GM18526 (cell line): ENCODE data around the gene DPF3.

ENCODE experiments used
- POLR2A ChIP-seq: IDR thresholded peaks from 3 replicates; pipeline ENCODE4 v1.6.1; 2011; ENCODE audit not compliant: insufficient read length; ENCODE audit errors: extremely low read depth

The DPF3 gene

DNA sequence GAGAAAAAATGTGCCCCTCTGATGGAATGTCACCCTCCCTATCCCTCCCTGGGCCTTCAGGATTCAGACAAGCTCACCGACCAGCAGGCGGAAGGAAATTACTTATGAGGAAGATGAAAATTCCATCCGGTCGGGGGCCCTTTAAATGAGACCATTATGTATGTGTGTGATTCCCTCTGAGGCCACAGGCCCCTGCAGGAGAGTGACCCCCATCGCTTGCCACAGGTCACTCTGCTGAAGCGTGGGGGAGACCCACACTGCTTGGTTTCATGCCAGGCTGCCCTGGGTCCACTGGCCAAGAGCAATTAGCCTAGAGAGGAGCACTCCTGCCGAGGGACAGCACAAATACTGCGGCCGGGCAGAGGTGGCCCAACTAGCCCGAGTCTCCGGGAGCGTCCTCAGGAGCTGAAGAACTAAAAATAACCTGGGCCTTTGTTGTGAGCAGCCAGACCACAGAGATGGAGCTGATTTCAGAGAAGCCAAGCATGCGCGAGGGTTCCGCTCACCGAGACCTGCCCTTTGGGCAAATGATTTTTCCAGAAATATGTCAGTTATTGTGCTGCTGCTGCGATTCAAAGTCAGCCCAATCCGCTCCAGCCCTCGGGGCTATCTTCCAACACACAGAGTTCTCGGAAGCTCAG is 276.4 kb downstream of the DPF3 start:
- TF ChIP-seq POLR2A = no peak

- TF ChIP-seq POLR2A = no peak
Observed at GRCh38 chr14:72616811-72617210, 277.1 kb downstream of the DPF3 start.

DNA sequence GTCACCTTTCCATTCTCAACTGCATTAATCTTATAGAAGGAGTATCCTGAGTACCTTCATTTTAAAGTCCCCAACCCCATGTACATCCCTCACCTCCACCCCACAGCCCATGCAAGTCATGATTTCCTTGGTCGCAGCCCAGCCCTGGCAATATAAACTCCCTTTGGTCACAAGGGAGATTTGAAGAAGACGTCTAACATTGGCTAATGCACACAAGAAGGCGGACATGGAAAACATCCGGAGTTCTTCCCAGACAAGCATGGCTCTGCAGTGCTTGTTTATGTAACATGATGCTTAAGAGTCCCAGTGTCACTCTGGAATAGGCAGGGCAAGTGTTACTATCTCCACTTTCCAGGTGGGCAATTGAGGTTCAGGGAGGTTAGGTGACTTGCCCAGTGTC is 277.6 kb downstream of the DPF3 start:
- no peak for TF ChIP-seq POLR2A

DNA sequence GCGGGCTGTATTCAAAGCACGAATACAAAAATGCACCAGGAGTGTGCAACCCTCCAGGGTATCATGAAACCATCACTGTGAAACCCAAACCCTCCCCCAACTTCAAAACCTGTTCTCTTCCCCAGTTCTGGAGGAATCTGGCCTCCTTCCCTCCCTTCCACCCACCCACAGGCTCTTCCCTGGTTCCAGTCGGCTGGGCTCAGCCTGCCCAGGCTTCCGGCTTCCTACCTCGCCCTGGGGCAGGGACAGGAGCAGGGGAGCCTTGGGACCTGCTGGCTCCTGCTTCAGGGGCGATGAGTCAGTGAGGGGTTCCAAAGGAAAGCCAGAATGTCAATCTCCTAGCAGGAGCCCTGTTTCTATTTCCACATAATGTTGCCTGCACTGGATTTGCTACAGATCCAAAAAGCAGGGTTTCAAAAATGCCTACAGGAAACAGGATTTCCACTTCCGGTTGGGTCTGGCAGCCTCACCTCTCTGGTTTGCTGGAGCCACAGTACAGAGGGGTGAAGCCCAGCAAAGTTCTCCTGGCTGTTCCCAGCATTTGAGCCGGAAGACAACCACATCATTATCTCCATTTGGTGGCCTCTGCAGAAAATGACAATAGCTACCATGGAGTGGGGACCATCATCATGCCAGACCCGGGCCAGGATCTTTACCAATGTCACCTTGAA is 278.3 kb downstream of the DPF3 start:
- TF ChIP-seq POLR2A = no peak

GRCh38 chr14:72614891-72615415 is 278.9 kb downstream of the DPF3 start:
- TF ChIP-seq POLR2A = no peak

DNA sequence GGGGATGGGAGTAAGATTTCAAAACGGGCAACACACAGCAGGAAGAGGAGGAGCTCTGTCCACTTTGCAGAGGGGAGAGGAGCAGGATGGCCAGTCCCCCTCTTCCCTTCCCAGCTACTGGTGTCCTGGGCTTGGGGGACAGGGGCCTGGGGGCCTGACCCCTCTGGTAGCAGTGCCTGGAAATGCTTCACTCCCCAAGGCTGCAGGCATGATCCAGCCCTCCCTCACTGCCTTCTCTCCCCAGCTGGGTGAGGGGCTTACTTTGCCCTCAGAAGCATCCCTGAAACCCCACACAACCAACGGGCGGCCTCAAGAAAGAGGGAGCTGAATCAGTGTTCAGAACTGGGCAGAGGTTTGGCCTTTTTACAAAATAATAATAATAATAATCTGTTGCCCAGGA is 279.5 kb downstream of the DPF3 start:
- TF ChIP-seq POLR2A = no peak

- TF ChIP-seq POLR2A = no peak
Observed at GRCh38 chr14:72613975-72614319, 280.0 kb downstream of the DPF3 start.

DNA sequence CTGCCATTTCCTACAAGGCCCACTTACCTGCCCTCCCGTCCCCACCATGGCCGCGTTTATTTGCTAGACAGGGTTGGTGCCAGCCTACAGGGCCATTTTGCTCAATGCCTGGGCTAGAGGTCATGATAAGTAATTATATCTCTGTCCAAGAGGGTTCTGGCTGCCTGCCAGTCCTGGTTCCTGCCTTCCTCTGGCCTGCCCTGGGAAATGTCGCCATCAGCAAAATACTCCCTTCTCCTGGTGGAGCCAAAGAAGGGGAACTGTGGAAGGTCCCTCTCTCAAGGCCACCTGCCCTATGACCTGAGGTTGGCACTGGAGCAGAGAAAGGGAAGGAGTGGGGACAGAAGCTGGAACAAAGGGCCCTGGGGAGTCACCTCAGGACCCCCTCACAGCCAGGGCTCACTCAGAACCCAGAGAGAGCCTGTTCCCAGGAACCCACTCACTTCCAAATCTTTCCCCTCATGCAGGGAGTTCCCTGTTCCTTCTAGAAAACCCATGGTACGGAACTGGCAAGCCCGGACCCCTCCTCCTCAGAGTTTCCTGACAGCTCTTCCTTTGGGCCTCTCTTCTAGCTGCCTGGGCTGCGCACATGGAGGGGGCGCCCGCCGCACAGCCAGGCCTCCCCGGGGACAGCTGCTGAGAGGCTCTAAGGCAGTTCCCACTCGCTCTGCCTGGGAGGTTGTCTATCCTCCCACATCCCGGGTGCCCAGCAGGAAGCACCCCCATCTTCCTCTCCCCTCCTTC is 280.5 kb downstream of the DPF3 start:
- no peak for TF ChIP-seq POLR2A

DNA sequence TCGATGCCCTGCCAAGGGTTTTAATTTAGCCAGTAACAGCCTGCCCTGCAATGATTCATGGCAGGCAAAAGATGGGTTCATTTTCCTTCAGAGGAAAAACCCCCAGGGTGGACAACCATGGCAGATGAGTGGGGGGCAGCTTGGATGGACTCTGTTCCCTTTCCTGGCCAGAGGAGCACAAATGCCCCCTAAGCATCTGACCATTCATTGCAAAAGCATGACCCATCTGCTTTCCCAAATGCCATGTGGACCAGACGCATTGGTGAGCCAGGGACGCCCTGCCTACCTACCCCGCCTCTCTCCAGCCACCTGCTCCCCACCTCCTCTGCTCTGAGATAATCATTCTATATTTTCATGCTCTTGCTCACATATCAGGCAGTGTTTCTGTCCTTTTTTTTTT is 281.9 kb downstream of the DPF3 start:
- TF ChIP-seq POLR2A = no peak

DNA sequence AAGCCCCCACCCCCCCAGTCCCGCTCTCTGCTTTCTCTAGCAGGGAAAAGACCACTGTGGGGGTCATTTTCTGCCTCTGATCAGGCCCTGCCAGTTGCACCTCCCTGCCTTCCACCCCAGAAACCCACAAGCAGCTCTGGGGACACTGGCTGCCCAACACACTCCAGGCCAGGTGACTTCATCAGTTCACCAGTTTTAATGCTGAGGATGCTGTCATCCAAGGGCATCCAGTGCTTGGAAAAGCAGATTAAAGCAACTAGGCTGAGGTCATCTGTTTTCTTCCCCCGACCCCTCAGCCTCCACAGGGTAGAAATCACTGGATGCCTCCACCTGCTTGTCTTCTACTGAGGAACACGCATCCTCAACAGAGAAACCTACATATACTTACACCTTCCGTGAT is 282.4 kb downstream of the DPF3 start:
- TF ChIP-seq POLR2A = no peak

- no peak for TF ChIP-seq POLR2A
Observed at GRCh38 chr14:72610831-72611200, 283.1 kb downstream of the DPF3 start.

DNA sequence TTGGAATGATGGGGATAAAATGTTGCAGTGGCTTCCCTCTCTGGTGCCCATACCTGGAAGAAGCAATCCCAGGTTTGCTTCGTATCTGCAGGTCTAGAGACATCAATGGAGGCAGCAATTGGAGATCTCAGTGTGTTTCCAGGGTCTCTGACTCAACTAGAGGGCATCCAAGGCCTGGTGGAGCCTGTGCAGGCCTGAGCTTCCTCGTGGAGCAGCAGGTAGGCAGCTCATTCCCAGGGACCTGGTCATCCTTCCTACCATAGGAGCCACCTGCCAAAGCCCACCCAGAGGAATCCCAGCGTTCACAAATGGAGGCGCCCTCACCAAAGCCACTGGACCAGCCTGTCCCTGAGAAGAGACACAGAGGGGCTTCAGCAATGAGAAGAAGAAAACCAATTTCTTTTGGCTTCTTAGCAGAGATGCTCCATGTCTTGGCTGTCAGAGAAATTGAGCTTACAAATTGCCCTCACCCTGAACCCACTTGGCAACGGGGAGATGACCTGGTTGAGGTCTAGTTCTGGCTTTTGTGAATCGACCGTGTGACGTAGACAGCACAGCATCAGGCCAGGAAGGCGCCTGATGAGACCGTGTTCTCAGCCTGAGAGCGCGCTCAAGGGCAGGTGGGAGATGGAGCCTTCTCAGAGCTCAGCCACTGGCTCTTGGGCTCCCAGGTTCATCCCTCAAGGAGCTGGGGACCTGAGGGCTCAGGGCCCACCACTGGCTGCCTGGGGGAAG is 283.6 kb downstream of the DPF3 start:
- TF ChIP-seq POLR2A = no peak

DNA sequence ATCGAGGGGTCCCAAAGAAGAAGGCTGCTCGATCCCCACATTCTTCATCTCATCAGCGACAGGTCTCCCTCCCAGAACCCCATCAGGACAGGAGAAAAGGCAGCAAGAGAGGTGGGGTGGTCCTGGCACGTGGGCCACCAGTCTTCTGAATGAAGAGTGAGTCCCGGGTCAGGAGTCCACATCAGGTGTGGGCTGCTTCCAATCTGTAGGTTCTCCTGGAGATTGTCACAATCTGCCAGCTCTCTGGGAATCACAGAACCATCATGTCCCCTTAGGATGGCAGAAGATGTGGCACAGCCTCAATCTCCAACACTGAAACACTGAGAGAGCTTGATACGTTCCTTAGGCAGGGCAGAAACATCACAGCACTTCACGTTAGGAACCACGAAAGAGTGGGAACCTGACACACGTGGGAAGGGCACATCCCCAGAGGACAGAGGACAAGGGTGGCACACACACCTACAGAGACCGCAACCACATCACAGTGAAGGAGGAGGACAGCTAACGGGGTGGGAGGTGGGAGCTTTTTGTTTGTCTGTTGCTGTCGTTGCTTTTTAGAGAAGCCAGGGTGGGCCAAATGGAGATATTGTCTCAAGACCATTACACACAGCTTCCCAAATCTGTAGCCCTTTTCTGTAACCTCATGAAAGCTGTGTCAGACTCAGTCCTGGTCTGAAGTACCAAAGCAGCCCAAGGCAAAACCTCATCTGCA is 284.5 kb downstream of the DPF3 start:
- no peak for TF ChIP-seq POLR2A

DNA sequence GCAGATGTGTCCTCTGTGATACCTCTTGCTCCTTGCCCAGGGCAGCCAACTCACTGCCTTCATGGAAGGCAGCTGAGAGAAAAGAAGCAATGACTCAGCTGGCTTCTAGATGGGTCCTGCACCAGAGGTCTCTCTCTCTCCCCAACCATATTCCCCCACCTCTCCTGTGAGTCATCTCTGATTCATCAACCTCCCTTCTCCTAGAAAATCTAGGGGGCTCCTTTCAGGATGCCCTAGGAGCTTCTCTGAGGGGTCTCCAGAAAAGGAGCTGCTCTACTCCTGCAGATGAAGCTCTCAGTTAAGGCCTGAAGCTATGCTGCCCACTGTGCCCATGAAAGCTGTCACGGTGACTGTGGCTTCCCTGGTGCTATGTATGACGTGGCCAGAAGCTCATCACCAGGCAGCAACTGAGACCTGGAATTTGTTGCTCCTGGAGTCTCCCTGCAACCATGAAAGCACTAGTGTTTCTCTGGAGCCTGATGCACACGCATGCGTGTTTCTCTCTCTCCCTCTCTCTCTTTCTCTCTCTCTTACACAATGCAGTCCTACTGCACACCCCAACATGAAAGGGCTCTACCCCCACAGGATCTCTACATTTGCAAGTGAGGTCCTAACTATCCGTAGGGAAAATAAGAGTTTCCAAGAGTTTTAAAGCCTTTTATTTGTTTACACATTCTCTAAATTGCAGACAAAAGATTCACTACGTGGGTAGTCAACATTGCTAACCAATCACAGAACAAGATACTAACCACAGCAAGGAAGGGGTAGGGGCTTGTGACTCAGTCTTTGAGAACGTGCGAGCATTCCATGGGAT is 285.3 kb downstream of the DPF3 start:
- TF ChIP-seq POLR2A = no peak
